Osteoblast (primary cell): ENCODE results near the gene FZD8. TPM values are rescaled to one million over a fixed set of nuclear protein-coding genes. Genes with fewer than 3 reads are reported as not detected.

Source experiments
- DNase-seq: peaks from one replicate; pipeline ENCODE4 v3.0.0; 2011; ENCODE audit warnings: low spot score, mixed read lengths; ENCODE audit not compliant: insufficient read length; ENCODE audit errors: missing footprints
- H2AFZ ChIP-seq: 2 replicates; pipeline ENCODE4 v1.6.0; 2011; ENCODE audit warnings: mild to moderate bottlenecking, low read length
- H3K27ac ChIP-seq: 2 replicates; pipeline ENCODE4 v1.5.1; 2011; ENCODE audit warnings: mild to moderate bottlenecking, low read depth, low read length, moderate library complexity
- H3K27me3 ChIP-seq: 2 replicates; pipeline ENCODE4 v1.6.0; 2012; ENCODE audit warnings: mild to moderate bottlenecking, control low read depth, inconsistent platforms, low read length, moderate library complexity; ENCODE audit not compliant: insufficient read depth
- H3K36me3 ChIP-seq: 2 replicates; pipeline ENCODE4 v1.5.1; 2011; ENCODE audit warnings: mild to moderate bottlenecking, low read length, control low read depth, moderate library complexity; ENCODE audit not compliant: insufficient read depth
- H3K4me1 ChIP-seq: 2 replicates; pipeline ENCODE4 v1.5.1; 2011; ENCODE audit warnings: mild to moderate bottlenecking, low read length, control low read depth, moderate library complexity; ENCODE audit not compliant: insufficient read depth
- H3K4me2 ChIP-seq: 2 replicates; pipeline ENCODE4 v1.6.0; 2011; ENCODE audit warnings: mild to moderate bottlenecking, low read length; ENCODE audit not compliant: insufficient read depth
- H3K4me3 ChIP-seq: fragments of 200-600 bp; sonication (generic); 3 replicates; pipeline ENCODE4 v1.5.1; 2012; ENCODE audit warnings: mild to moderate bottlenecking, low read length, inconsistent platforms; ENCODE audit not compliant: insufficient read depth
- H3K79me2 ChIP-seq: 2 replicates; pipeline ENCODE4 v1.6.0; 2012; ENCODE audit warnings: mild to moderate bottlenecking, low read length, control low read depth, inconsistent platforms; ENCODE audit not compliant: insufficient read depth
- H3K9me3 ChIP-seq: 2 replicates; pipeline ENCODE4 v1.5.1; 2011; ENCODE audit warnings: low read depth, low read length, control low read depth
- H4K20me1 ChIP-seq: 2 replicates; pipeline ENCODE4 v1.6.0; 2012; ENCODE audit warnings: mild to moderate bottlenecking, low read length, control low read depth; ENCODE audit not compliant: insufficient read depth
- total RNA-seq: library from RNA; depleted of rRNA; stranded (reverse); fragments of >200 nt; gene quantifications from 2 replicates; pipeline ENCODE4 v1.2.3, GENCODE V29; 2012
- TF ChIP-seq, protein P1 (sequence below): IDR thresholded peaks from 2 replicates; pipeline ENCODE4 v1.5.1; 2011; ENCODE audit warnings: mild to moderate bottlenecking, low read depth, low read length, moderate library complexity; ENCODE audit errors: extremely low read depth

Gene FZD8
- total RNA-seq, 1 donor = 15.2 TPM

DNA sequence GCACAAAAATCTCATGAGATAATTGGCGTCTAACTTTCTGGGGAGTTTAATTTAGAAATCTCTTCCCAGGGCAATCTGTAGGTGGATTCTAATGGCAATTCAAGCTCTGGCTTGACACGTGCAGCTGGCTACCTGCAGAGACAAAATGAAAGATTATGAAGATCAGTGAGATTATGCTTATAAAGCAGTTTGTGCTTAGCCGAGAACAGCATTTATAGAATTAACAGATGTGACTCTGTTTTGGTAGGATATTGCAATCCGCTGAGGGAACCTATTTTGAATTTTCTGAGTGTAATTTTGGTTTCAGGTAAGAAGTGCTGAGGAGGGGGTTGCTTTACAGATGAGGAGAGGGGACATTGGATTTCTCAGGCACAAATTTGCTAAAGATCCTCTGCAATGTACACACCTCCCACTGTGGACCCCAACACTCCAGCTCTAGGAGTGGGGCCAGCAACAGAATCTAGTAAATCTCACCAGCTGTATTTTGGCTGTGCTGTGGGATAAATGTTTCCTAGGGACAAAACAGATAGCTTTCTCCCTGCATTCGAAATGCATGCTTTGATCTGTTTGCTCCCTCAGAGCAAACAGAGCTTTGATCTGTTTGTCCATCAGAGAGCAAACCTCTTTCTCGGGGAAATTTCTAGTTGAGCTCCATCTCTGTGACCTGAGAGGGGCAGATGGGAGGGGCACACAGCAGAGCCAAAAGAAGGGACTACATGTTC, 29.6 kb downstream of the FZD8 start:
- H3K79me2 ChIP-seq = no peaks in the 10 kb centered on the region
- no peak overlapping the region for H2AFZ ChIP-seq
- H3K4me1 ChIP-seq = peaks cover 4% of the 10 kb centered on the region
- DNase-seq = no peak
- TF ChIP-seq, protein P1, sequence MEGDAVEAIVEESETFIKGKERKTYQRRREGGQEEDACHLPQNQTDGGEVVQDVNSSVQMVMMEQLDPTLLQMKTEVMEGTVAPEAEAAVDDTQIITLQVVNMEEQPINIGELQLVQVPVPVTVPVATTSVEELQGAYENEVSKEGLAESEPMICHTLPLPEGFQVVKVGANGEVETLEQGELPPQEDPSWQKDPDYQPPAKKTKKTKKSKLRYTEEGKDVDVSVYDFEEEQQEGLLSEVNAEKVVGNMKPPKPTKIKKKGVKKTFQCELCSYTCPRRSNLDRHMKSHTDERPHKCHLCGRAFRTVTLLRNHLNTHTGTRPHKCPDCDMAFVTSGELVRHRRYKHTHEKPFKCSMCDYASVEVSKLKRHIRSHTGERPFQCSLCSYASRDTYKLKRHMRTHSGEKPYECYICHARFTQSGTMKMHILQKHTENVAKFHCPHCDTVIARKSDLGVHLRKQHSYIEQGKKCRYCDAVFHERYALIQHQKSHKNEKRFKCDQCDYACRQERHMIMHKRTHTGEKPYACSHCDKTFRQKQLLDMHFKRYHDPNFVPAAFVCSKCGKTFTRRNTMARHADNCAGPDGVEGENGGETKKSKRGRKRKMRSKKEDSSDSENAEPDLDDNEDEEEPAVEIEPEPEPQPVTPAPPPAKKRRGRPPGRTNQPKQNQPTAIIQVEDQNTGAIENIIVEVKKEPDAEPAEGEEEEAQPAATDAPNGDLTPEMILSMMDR = no peak
- H3K27ac ChIP-seq = no peak overlapping the region
- H3K9me3 ChIP-seq = no peaks in the 10 kb centered on the region
- no peaks in the 10 kb centered on the region for H3K36me3 ChIP-seq
- no peaks in the 10 kb centered on the region for H4K20me1 ChIP-seq
- H3K4me2 ChIP-seq = no peak overlapping the region
- no peak overlapping the region for H3K4me3 ChIP-seq
- peaks cover 23% of the 10 kb centered on the region for H3K27me3 ChIP-seq

- peaks cover 27% of the 10 kb centered on the region for H3K27me3 ChIP-seq
- no peaks in the 10 kb centered on the region for H3K9me3 ChIP-seq
- peaks cover 12% of the 10 kb centered on the region for H3K4me1 ChIP-seq
- TF ChIP-seq, protein P1 = no peak
- H3K4me2 ChIP-seq = no peak overlapping the region
- H3K36me3 ChIP-seq = no peaks in the 10 kb centered on the region
- H4K20me1 ChIP-seq = no peaks in the 10 kb centered on the region
- no peak overlapping the region for H2AFZ ChIP-seq
- H3K4me3 ChIP-seq = no peak overlapping the region
- DNase-seq = no peak
- H3K79me2 ChIP-seq = no peaks in the 10 kb centered on the region
- no peak overlapping the region for H3K27ac ChIP-seq
These were observed 30.3 kb downstream of the FZD8 start for GRCh38 chr10:35611750-35612149.

- Histone ChIP-seq H3K79me2 (no peaks in the 10 kb centered on the region), H3K27ac (no peak overlapping the region), H3K36me3 (no peaks in the 10 kb centered on the region), H3K27me3 (peaks cover 20% of the 10 kb centered on the region), H3K4me3 (peak overlapping the region; percentile 73), H4K20me1 (no peaks in the 10 kb centered on the region), H2AFZ (peak overlapping the region; percentile 95), H3K9me3 (no peaks in the 10 kb centered on the region), H3K4me2 (peak overlapping the region; percentile 74), H3K4me1 (peaks cover 18% of the 10 kb centered on the region)
- TF ChIP-seq, protein P1 = no peak
- DNase-seq = no peak
These were observed 33.8 kb downstream of the FZD8 start for GRCh38 chr10:35608328-35608672.

- H3K9me3 ChIP-seq = no peaks in the 10 kb centered on the region
- H3K4me2 ChIP-seq = peak overlapping the region; percentile 74
- H3K27me3 ChIP-seq = peaks cover 15% of the 10 kb centered on the region
- TF ChIP-seq, protein P1 = no peak
- no peak overlapping the region for H3K27ac ChIP-seq
- no peaks in the 10 kb centered on the region for H3K36me3 ChIP-seq
- H4K20me1 ChIP-seq = no peaks in the 10 kb centered on the region
- peak; percentile 78 for DNase-seq
- no peaks in the 10 kb centered on the region for H3K79me2 ChIP-seq
- peaks cover 18% of the 10 kb centered on the region for H3K4me1 ChIP-seq
- H3K4me3 ChIP-seq = peak overlapping the region; percentile 73
- H2AFZ ChIP-seq = peak overlapping the region; percentile 95
These were observed 34.4 kb downstream of the FZD8 start for GRCh38 chr10:35607475-35608327.
